GM18907 (cell line): Measurements from ENCODE around the gene DNAJC18.
A peak's percentile ranks its signal among the peaks of the same experiment; 100 is the strongest.
"Not testable (repeated sequence)": the region's sequence is repeated elsewhere in the genome, so short reads cannot be mapped to it uniquely, and the experiment has no call there.

Experiments
- ATAC-seq: cut with Tn5 transposase; IDR thresholded peaks from one replicate; pipeline ENCODE4 v1.9.1; 2021; ENCODE audit warnings: mild to moderate bottlenecking, moderate library complexity; ENCODE audit not compliant: unreplicated experiment

Gene DNAJC18

DNA sequence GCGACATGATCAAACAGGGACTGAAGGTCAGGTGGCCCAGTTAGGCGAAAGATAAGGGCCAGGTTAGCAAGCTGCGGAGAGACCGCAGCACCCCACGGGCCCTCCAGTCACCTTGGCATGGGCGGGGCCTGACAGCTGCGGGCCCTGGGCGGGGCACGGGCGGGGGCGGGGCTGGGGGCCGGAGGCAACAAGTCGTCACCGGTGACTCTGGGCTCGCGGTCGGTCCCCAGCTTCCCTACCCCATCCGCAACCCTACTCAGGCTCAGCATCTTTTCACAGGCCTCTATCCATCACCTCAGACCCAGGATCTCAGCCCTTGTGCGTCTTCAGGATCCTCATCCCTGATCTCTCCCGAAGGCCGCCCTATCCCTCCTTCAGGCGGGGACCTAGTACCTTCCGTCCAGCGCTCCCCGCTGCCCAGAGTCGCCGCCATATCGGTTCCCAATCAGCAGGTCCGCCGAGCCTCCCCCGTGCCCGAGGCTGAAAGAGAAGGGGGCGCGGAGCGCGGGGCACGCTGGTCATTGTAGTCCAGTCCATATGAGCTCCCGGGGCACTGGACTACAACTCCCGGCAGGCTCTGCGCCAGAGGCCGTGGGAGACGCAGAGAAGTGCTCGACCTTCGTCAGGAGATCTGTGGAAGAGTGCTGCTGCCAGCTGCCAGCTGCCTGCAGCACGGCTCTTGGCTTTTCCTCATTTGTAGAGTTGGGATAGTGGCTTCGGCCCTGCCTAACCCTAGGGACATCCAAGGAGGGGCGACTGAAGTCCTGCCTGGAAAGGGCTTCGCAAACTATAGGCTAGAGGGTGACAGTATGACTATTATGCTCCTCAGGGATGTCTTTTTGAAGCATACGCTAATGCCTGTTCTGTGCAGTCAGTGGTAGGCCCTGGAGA is at the start of gene DNAJC18:
Gene DNAJC18 (minus strand): TSS at position 513 of the 891 bp plus-strand sequence. CDS start 80 bp downstream, at position 433.
- ATAC-seq = peak; percentile 85

DNA sequence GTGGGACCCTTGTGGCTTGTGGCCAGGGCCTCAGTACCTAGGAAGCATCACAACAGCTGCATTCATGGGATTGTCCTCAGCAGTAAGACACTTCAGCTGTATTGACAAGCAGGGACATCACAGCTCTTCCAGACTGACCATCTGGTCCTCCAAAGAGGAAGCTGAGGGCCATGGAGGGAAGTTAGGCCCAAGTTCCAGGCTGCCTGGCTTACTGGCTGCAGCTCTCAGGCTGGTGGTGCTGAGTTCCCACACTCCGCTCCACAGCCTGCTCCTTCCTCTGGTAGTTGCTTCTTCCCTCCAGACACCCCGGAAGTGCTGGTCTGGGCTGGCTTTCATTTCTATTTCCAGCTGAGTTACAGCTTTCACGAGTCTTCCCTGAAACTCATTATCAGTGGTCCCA is 48.9 kb upstream of the DNAJC18 start:
- ATAC-seq = no peak

DNA sequence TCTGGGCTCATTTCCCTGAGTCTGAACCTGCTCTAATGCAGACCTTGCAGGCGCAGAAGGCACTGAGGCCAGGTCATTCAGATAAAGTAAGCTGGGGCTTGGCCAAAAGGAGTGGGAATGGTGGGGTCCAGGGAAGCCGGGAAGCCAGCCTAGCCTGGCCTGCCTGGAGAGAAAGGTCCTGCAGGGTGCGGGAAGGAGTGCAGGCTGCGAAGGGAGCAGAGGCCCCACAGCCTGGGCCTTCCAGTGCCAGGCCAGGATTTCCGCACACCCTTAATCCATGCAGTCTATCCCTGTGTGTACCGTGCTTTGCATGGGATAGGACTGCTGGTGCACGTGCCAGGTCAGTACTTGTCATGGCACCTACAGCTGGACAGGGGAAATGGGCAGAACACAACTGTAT is 46.9 kb upstream of the DNAJC18 start:
- ATAC-seq = no peak

DNA sequence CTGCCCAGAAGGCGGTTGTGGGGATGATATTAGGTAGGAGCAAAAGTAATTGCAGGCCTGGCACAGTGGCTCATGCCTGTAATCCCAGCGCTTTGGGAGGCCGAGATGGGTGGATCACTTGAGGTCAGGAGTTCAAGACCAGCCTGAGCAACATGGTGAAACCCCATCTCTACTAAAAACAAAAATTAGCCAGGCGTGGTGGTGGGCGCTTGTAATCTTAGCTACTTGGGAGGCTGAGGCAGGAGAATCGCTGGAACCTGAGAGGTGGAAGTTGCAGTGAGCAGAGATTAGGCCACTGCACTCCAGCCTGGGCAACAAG is 43.5 kb upstream of the DNAJC18 start:
- not testable (repeated sequence) for ATAC-seq

DNA sequence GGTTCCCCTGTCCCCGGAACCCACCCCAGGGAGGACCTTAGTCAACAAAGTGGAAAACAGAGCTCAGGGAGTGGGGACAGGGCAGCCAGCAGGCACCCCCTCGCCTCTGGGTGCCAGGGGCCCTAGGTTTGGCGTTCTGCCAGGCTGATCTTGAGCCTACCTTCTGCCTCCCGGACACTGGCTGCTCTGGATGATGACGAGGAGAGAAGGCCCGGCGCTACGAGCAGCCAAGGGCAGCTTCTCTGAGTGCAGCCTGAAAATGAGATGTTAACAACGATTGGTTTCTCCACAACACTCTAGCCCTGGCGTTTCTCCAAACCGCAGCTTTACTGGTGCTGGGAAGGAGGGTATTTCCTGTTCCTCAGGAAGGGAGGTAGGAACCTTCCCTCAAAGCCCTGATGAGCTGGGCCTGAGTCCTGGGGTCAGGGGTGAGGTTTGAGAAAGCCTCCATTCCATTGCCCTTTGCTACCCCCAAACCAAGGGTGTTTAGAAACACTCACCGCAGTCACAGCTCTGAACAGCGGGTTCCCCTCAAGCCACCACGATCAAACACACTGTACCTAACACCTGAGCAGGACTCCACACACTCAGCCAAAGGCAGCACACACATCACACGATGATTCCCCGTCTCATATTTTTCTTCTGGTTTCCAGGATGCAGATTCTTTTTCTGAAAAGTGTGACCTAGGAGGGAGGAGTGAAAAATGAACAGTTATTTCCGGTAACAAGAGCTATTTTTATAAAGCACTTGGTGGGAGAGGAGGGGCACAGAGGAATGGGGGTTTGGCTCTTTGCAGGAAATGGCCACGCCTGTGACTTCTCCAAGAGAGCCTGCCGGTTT is 42.9 kb upstream of the DNAJC18 start, which contains the start of gene STING1:
Gene STING1 (minus strand): TSS at position 709 of the 840 bp plus-strand sequence. CDS start 1,054 bp downstream, outside the sequence.
- ATAC-seq = peak; percentile 51

DNA sequence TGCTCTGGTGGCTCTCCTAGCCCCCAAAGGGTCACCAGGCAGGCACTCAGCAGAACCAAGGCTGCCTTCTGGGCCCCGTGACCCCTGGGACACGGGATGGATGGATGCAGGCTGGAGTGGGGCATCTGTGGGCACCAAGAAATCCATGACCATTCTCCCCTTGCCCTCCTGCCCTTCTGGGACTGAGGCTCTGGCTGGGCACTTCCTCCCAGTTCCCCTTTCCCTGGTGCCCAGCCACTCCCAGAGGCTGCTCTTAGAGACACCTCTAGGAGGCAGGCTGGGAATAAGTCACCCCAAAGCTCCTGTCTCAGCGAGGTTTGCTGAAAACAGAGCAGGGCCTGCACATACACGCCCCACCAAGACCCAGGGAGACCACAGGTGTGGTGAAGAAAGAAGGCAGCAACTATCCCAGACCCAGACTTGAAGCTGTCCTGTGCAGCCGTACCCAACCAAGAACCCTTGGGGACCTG is 42.3 kb upstream of the DNAJC18 start:
- peak; percentile 27 for ATAC-seq

DNA sequence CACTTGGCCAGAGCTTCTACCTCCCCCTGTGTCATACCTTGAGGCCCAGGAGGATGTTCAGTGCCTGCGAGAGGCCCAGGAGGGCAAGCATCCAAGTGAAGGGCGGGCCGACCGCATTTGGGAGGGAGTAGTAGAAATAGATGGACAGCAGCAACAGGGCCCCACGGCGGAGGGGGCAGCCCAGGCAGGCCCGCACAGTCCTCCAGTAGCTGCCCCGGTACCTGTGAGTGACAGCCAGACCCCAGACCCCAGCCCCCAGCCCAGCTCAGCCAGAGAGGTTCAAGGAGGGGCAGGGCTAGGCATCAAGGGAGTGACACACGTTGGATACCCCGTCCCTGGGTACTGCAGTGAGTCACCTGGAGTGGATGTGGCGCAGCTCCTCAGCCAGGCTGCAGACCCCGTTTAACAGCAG is 41.8 kb upstream of the DNAJC18 start:
- no peak for ATAC-seq

DNA sequence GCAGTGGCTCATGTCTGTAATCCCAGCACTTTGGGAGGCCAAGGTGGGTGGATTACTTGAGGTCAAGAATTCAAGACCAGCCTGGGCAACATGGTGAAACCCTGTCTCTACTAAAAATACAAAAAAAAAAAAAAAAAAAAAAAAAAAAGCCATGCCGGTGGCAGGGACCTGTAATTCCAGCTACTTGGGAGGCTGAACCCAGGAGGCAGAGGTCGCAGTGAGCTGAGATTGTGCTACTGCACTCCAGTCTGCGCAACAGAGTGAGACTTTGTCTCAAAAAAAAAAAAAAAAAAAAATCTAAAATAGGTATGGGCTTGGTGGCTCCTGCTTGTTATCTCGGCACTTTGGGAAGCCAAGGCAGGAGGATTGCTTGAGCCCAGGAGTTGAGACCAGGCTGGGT is 40.4 kb upstream of the DNAJC18 start:
- not testable (repeated sequence) for ATAC-seq

DNA sequence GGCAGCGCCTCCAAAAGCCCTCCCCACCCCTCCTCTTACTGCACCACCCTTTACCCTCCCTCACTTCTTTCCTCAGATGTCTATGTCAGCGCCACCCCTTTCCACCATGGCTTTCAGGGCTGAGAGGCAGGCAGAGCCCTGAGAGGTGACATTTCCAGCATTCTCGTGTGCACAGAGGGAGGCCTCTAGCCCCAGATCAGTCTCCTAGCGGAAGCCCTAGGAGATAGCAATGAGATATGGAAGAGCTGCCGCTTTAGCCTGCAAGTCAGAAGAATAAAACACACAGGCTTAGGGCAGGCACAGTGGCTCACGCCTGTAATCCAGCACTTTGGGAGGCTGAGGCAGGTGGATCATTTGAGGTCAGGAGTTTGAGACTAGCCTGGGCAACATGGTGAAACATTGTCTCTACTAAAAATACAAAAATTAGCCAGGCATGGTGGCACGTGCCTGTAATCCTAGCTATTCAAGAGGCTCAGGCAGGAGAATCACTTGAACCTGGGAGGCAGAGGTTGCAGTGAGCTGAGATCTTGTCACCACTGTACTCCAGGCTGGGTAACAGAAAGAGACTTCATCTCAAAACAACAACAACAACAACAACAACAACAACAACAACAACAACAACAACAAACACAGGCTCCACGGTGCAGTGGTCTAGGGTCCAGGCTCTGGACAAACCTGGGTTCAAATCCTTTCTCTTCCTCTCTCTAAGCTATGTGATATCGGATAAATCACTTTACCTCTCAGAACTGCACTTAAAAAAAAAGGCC is 39.5 kb upstream of the DNAJC18 start:
- ATAC-seq = not testable (repeated sequence)

DNA sequence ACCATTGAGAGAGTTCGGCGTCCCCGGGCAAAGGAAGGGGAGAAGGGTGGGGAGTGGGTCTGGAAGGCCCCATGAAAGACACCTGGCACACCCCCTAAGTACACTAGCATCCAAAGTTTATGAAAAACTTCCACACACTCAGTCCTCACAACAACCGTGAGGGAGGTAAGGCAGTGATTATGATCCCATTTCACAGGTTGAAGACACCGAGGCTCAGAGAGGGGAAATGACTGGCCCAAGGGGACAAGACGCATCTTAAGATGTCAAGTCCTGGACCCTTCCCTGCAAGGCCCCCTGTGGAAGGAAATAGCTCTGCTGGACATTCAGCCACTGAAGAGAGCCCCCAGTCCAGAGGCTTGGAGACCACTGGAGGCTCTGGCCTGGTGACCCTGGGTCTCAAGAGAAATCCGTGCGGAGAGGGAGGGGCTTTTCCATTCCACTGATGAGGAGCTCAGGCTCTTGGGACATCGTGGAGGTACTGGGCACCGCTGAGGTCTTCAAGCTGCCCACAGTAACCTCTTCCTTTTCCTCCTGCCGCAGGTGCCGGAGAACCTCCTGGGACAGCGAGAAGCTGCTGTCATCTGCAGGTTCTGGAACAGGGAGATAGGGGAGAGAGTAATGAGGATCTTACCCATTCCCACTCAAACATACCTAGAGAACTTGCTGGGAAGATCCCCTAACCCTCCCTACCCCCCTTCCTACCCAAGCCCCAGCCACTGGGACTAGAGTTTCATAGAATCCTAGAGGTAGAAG is 36.7 kb upstream of the DNAJC18 start:
- no peak for ATAC-seq

DNA sequence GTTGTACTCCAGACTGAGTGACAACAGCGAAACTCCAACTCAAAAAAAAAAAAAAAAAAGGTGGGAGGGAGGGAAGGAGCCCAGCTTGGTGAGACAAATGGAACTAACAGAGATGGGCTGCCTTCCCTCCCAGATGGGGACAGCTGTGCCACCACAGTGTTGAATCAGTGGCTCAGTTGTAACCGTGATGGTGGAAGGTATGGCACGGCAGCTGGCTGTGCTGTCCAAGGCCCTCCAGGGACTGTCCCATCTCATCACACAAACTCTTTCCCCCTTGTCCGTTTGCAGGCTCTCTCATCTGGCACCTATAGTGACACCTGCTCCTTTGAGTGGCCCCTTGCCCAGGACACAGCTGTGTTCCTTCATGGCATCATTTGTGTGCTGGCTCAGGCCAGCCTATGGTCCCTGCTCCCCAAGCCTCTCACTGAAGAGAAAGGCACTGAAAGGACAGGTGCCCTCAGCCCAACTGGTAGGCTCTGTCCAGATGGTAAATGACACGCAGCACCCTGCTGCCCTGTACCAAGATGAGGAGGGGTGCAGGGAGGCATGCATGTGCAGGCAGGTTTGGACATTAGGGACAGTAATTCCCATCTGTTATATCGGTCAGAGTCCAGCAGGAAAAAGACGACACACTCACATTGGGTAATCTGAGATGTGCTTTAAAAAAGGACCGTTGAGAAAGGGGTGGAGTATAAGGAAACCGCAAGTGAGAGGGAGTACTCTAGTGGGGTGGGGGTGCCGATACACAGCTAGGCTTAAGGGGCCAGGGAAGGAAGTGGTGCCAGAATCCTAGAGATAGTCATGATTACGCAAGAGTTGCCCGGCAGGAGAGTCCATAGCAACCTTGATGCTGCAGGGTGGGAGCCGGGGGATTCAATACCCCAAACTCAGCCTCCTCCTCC is 35.8 kb upstream of the DNAJC18 start:
- ATAC-seq = no peak

DNA sequence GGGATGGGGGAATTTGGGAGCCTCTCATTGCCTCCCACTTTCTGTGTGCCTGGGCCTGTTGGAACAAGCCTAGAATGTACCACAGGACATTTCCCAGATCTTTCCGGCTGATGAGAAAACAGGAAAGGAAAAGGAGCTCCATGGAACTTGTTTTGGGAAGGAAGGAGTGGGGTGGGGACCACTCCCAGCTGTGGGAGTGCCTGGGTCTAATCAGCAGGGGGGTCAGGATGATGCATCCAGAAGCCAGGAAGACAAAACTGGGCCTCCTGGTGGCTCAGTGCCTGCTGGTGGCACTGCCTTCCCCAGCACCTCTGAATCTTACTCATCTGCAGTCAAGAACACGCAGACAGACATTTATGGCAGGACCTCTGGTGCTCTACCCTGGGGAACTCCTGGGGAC is 34.2 kb upstream of the DNAJC18 start:
- ATAC-seq = no peak

DNA sequence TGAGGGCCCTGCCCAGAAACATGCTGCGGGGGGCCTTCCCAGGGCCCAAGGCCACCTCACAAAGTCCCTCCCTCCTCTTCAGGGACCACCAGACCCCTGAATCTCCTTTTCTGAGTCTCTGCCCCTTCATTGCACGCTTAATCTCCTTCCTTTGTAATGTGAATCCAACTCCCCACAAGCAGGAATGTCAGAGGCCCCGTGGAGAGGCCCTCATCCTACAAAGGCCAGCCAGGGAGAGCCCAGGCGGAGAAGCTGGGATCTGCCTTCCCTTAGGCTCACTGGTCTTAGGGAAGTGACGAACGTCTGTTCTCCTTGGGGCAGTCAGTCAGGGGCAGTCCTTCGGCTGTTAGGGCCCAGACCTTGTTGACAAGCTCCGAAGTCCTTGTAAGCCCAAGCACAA is 33.8 kb upstream of the DNAJC18 start:
- no peak for ATAC-seq

DNA sequence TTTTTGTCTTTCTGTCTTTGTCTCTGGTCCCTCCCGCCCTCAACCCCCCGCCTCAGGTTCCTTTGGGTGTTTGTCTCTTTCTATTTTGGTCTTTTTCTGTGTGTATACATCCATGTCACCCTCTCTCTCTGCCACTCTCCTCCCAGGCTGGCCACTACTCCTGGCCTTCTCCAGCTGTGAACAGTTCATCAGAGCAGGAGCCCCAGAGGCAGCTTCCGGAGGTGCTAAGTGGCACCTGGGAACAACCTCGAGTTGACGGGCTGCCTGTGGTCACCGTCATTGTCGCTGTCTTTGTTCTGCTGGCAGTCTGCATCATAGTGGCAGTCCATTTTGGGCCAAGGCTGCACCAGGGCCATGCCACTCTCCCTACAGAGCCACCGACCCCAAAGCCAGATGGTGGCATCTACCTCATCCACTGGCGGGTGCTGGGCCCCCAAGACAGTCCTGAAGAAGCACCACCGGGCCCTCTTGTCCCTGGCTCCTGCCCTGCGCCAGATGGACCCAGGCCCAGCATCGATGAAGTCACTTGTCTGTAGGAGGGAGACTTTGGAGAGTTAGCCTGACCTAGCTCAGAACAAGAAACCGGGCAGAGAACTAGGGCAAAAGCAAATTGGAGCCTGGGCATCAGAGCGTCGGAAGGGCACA is 33.2 kb upstream of the DNAJC18 start:
- no peak for ATAC-seq

DNA sequence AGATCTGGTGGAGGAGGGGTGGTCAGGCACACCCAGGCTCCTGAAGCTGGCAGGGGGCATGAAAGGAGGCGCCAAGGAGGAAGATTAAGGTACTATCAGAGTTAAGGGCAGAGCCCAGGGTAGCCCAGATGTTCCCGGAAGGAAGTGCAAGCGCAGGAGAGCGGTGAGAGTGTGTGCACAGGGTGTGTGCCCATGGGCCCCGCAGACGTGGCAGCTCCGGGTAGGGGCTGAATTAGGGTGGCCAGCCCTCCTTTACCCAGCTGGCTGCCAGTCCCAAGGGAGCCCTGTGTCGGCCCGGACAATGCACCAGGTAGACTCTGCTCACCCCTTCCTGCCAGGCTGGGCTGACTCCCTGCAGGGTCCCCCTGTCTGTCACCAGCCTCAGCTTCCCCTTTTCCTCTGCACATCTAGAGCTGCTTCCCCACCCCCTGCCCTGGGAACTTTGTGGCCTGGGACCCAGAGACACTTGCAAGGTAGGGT is 31.5 kb upstream of the DNAJC18 start, which contains the start of gene SMIM33:
Gene SMIM33 (plus strand): TSS at position 184 of the 480 bp plus-strand sequence. CDS start 118 bp downstream, at position 302.
- ATAC-seq = no peak

DNA sequence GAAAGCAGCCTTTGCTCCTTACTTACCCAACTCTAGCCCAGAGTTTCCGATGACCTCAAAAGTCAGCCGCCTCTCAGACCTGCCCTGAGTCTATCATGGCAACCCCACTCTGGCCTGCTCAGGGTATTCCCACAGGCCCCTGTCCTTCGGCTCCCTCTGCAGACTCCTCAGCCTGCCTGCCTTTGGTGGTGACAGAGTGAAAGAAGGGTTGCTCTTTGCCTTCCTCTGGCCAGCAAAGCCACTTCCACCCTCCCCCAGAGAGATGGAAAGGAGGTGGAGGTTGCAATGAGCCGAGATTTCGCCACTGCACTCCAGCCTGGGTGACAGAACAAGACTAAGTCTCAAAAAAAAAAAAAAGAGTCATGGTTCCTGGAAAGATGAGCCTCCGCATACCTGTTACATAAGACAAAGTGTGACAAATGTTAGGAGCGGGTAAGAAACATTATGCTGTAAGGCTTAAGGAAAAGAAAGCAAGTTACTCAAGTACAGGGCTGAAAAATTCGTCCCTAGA is 29.2 kb upstream of the DNAJC18 start:
- ATAC-seq = no peak

DNA sequence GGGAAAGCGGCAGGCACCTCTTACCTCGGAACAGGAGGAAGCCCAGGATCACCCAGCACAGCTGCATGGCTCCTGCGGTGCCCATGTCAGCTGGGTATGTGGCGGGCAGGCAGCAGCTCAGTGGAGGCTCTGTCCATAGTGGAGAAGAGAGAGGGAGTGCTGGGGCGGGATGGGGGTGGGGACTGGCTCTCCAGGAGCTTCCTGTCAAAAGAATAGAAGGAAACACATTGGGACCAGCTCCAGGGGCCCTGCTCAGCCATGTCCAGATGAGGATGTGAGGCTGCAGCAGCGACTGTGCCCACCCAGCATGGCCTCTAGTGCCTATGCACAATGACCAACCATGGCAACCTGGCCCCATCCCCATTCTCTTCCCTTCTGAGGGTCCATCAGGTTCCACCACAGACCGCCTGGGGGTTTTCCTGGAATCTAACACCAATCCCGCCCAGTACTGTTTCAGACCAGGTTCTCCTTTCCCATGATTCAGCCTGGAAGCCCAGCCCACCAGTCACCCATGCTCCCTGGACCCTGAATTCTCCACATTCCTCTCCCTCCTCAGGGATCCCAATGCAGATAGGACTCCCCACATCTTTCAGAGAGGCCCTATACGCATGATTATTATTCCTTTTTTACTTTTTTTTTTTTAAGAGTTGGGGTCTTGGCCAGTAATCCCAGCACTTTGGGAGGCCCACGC is 23.4 kb upstream of the DNAJC18 start, which contains the start of gene ECSCR:
Gene ECSCR (minus strand): TSS at position 158 of the 691 bp plus-strand sequence. CDS start 73 bp downstream, at position 85.
- ATAC-seq = no peak
